ENCODE data around the gene MUSK. TPM values are rescaled to one million over a fixed set of nuclear protein-coding genes. Genes with fewer than 3 reads are reported as not detected.

Gene MUSK
- total RNA-seq, 1 donor from 2014 or later = not detected

GRCh38 chr9:110801426-110801825, 132.8 kb downstream of the MUSK start:
- Mint-ChIP-seq H3K4me3 (ENCODE audit: unreplicated experiment) (no peak overlapping the region), H3K27ac (ENCODE audit: unreplicated experiment) (no peak overlapping the region), H3K27me3 (ENCODE audit: unreplicated experiment) (no peaks in the 10 kb centered on the region), H3K36me3 (ENCODE audit: unreplicated experiment) (no peaks in the 10 kb centered on the region), H3K4me1 (ENCODE audit: low read depth, unreplicated experiment) (no peaks in the 10 kb centered on the region), H3K9me3 (ENCODE audit: unreplicated experiment) (no peaks in the 10 kb centered on the region)
- TF ChIP-seq CTCF (IDR thresholded peaks at IDR 0.05; ENCODE audit: partially characterized antibody, unreplicated experiment) = no peak
- DNase-seq = no peak

- Mint-ChIP-seq H3K27me3 (ENCODE audit: unreplicated experiment) (no peaks in the 10 kb centered on the region), H3K27ac (ENCODE audit: unreplicated experiment) (no peak overlapping the region), H3K9me3 (ENCODE audit: unreplicated experiment) (no peaks in the 10 kb centered on the region), H3K36me3 (ENCODE audit: unreplicated experiment) (no peaks in the 10 kb centered on the region), H3K4me1 (ENCODE audit: low read depth, unreplicated experiment) (no peaks in the 10 kb centered on the region), H3K4me3 (ENCODE audit: unreplicated experiment) (no peak overlapping the region)
- DNase-seq = no peak
- TF ChIP-seq CTCF (IDR thresholded peaks at IDR 0.05; ENCODE audit: partially characterized antibody, unreplicated experiment) = no peak
These were observed 133.9 kb downstream of the MUSK start for GRCh38 chr9:110802416-110803035.

- H3K36me3 Mint-ChIP-seq (ENCODE audit: unreplicated experiment) = no peaks in the 10 kb centered on the region
- no peak for TF ChIP-seq CTCF (IDR thresholded peaks at IDR 0.05; ENCODE audit: partially characterized antibody, unreplicated experiment)
- DNase-seq = no peak
- H3K9me3 Mint-ChIP-seq (ENCODE audit: unreplicated experiment) = no peaks in the 10 kb centered on the region
- peaks cover 2% of the 10 kb centered on the region for H3K27me3 Mint-ChIP-seq (ENCODE audit: unreplicated experiment)
- peaks cover 2% of the 10 kb centered on the region for H3K4me1 Mint-ChIP-seq (ENCODE audit: low read depth, unreplicated experiment)
- H3K4me3 Mint-ChIP-seq (ENCODE audit: unreplicated experiment) = no peak overlapping the region
- no peak overlapping the region for H3K27ac Mint-ChIP-seq (ENCODE audit: unreplicated experiment)
These were observed 139.5 kb downstream of the MUSK start for GRCh38 chr9:110807956-110808598.

GRCh38 chr9:110808599-110808980, 140.0 kb downstream of the MUSK start:
- DNase-seq = no peak
- H3K36me3 Mint-ChIP-seq (ENCODE audit: unreplicated experiment) = no peaks in the 10 kb centered on the region
- peaks cover 2% of the 10 kb centered on the region for H3K4me1 Mint-ChIP-seq (ENCODE audit: low read depth, unreplicated experiment)
- no peak overlapping the region for H3K4me3 Mint-ChIP-seq (ENCODE audit: unreplicated experiment)
- H3K27me3 Mint-ChIP-seq (ENCODE audit: unreplicated experiment) = peaks cover 2% of the 10 kb centered on the region
- no peak for TF ChIP-seq CTCF (IDR thresholded peaks at IDR 0.05; ENCODE audit: partially characterized antibody, unreplicated experiment)
- H3K27ac Mint-ChIP-seq (ENCODE audit: unreplicated experiment) = no peak overlapping the region
- no peaks in the 10 kb centered on the region for H3K9me3 Mint-ChIP-seq (ENCODE audit: unreplicated experiment)

GRCh38 chr9:110809038-110809595, 140.5 kb downstream of the MUSK start:
- H3K4me3 Mint-ChIP-seq (ENCODE audit: unreplicated experiment) = no peak overlapping the region
- H3K27me3 Mint-ChIP-seq (ENCODE audit: unreplicated experiment) = peaks cover 2% of the 10 kb centered on the region
- no peak for TF ChIP-seq CTCF (IDR thresholded peaks at IDR 0.05; ENCODE audit: partially characterized antibody, unreplicated experiment)
- peaks cover 2% of the 10 kb centered on the region for H3K4me1 Mint-ChIP-seq (ENCODE audit: low read depth, unreplicated experiment)
- H3K27ac Mint-ChIP-seq (ENCODE audit: unreplicated experiment) = no peak overlapping the region
- no peaks in the 10 kb centered on the region for H3K9me3 Mint-ChIP-seq (ENCODE audit: unreplicated experiment)
- no peak for DNase-seq
- no peaks in the 10 kb centered on the region for H3K36me3 Mint-ChIP-seq (ENCODE audit: unreplicated experiment)
